Esophagus squamous epithelium (tissue), 5 donors: ENCODE measurements around the gene SIRPA. TPM values are rescaled to one million over a fixed set of nuclear protein-coding genes. Genes with fewer than 3 reads are reported as not detected.

ENCODE experiments used
- DNase-seq: peaks from one replicate; lab custom pipeline; 2025; lab: John Stamatoyannopoulos, UW
- H3K27ac ChIP-seq, 4 donors: fragments of 200-600 bp; sonication (generic); one replicate each; pipeline ENCODE4 v1.5.1; 2016 to 2019; ENCODE audit warnings: mild to moderate bottlenecking in 1 of 4
- H3K27me3 ChIP-seq, 4 donors: fragments of 200-600 bp; sonication (generic); 1 replicate in 3 of 4; 2 replicates in 1 of 4; pipeline versions ENCODE4 v1.5.1 to v1.6.0; 2017 to 2021; ENCODE audit warnings: antibody characterized with exemption in 1 of 4
- H3K36me3 ChIP-seq, 3 donors: fragments of 200-600 bp; sonication (generic); one replicate each; pipeline ENCODE4 v1.5.1; 2016 to 2019
- H3K4me1 ChIP-seq, 3 donors: fragments of 200-600 bp; sonication (generic); one replicate each; pipeline ENCODE4 v1.5.1; 2017 to 2019
- H3K4me3 ChIP-seq, 4 donors: fragments of 200-600 bp; sonication (generic); 1 replicate in 3 of 4; 2 replicates in 1 of 4; pipeline ENCODE4 v1.5.1; 2016 to 2019; ENCODE audit warnings: mild to moderate bottlenecking in 2 of 4, moderate library complexity in 1 of 4
- H3K9me3 ChIP-seq, 3 donors: fragments of 200-600 bp; sonication (generic); one replicate each; pipeline ENCODE4 v1.5.1; 2016 to 2019
- POLR2A ChIP-seq, 4 donors: fragments of 450-650 bp; IDR thresholded peaks; one replicate each; pipeline ENCODE4 v1.6.1; 2017; ENCODE audit warnings: antibody characterized with exemption in 4 of 4, mild to moderate bottlenecking in 4 of 4, moderate library complexity in 3 of 4
- WGBS, 2 donors: methylation state at CpG; one replicate each; pipeline ENCODE4 v1.1.5; 2018; 5-methylcytosine and 5-hydroxymethylcytosine counted together
- intact Hi-C: fragments of 100-400 bp; cut with DNase I; formaldehyde crosslinking; loops from one replicate; pipeline ENCODE4 v1.15.0; 2022
- total RNA-seq, 4 donors: library from RNA; depleted of rRNA; stranded (reverse); fragments of >200 nt; gene quantifications; one replicate each; pipeline ENCODE4 v1.1.0, GENCODE V29; 2016
- TF ChIP-seq, protein P1 (sequence below), 6 experiments: fragments of 450-650 bp in 4 of 6; fragments of 200-600 bp in 2 of 6; sonication (generic) in 2 of 6; IDR thresholded peaks; one replicate each; pipeline ENCODE4 v1.5.1; 2016 to 2019; ENCODE audit warnings: antibody characterized with exemption in 6 of 6, mild to moderate bottlenecking in 4 of 6, moderate library complexity in 4 of 6
- donor health status: DM: yes; HTN: yes; CAD: no.

Gene SIRPA
- total RNA-seq, 4 donors from 2014 or later: 9.3 to 23.4 (median 20.1) TPM

DNA sequence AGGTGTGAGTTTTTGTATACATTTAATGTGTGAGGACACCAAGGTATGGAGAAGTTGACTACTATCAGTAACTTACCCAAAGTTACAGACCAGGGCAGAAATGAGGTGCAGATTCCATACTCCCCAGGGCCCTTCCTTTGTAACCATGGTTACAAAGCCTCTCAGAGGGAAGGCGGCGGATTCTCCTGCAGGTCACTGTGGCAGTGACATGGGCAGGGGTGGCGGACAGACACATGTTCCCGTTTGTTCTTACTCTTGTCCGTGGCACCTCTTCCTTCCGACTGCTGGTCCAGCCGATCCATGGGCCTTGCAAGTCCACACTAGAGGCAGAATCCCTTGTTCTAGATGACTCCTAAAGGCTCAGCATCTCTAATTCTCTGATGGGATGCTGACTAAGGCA lies 55.6 kb downstream of the SIRPA start:
- WGBS, 2 donors: 74 to 81% methylated on average over 7 of the region's 7 CpGs
- Histone ChIP-seq H3K36me3 (no peaks in the 10 kb centered on the region), H3K27me3 (peaks cover 0 to 19% (median 0%) of the 10 kb centered on the region in 4 donors), H3K4me3 (no peak overlapping the region), H3K9me3 (no peaks in the 10 kb centered on the region), H3K4me1 (peaks cover 4 to 25% (median 19%) of the 10 kb centered on the region in 3 donors), H3K27ac (no peak overlapping the region)
- intact Hi-C loops: no loop called here
- no peak for DNase-seq
- TF ChIP-seq, protein P1, sequence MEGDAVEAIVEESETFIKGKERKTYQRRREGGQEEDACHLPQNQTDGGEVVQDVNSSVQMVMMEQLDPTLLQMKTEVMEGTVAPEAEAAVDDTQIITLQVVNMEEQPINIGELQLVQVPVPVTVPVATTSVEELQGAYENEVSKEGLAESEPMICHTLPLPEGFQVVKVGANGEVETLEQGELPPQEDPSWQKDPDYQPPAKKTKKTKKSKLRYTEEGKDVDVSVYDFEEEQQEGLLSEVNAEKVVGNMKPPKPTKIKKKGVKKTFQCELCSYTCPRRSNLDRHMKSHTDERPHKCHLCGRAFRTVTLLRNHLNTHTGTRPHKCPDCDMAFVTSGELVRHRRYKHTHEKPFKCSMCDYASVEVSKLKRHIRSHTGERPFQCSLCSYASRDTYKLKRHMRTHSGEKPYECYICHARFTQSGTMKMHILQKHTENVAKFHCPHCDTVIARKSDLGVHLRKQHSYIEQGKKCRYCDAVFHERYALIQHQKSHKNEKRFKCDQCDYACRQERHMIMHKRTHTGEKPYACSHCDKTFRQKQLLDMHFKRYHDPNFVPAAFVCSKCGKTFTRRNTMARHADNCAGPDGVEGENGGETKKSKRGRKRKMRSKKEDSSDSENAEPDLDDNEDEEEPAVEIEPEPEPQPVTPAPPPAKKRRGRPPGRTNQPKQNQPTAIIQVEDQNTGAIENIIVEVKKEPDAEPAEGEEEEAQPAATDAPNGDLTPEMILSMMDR (IDR thresholded peaks at IDR 0.05): no peak
- TF ChIP-seq POLR2A (IDR thresholded peaks at IDR 0.05): no peak

DNA sequence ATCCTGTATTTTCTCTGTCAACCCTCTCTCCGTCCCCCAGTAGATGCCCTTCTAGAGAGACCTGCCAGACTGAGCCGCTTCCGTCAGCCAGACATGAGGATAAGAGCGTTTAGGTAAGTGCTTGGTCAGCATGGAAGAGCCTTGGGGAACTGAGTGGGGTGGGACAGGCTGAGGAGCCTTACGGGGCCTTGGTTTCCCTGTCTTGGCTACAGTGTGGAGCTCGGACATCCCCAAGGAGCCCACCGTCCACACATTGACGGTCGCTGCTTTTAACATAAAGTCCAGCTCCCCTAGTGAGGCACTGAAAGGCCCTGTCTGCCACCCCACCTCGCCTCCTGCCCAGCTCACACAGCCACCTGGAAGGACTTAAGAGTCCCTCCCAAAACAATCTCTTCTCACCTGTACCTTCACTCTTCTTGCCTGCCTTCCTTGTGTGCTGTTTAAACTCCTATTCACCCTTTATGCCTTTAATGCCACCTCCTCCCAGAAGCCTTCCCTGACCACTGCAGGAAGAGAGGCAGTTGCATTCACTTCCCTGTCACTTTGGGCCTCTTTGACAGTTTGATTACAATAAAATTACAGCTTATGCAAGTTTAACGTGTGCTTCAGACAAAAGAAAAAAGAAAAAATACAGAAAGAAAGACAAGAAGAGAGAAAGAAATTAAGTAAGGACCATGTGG lies 56.4 kb downstream of the SIRPA start:
- no peak for DNase-seq
- Histone ChIP-seq H3K4me3 (no peak overlapping the region), H3K36me3 (no peaks in the 10 kb centered on the region), H3K27me3 (peaks cover 0 to 15% (median 0%) of the 10 kb centered on the region in 4 donors), H3K4me1 (peaks cover under 1 to 20% (median 14%) of the 10 kb centered on the region in 3 donors), H3K9me3 (no peaks in the 10 kb centered on the region), H3K27ac (no peak overlapping the region)
- TF ChIP-seq POLR2A (IDR thresholded peaks at IDR 0.05): no peak
- TF ChIP-seq, protein P1 (IDR thresholded peaks at IDR 0.05): no peak
- intact Hi-C loops: no loop called here
- WGBS, 2 donors: 80 to 82% methylated on average over 6 to 11 of the region's 11 CpGs

DNA sequence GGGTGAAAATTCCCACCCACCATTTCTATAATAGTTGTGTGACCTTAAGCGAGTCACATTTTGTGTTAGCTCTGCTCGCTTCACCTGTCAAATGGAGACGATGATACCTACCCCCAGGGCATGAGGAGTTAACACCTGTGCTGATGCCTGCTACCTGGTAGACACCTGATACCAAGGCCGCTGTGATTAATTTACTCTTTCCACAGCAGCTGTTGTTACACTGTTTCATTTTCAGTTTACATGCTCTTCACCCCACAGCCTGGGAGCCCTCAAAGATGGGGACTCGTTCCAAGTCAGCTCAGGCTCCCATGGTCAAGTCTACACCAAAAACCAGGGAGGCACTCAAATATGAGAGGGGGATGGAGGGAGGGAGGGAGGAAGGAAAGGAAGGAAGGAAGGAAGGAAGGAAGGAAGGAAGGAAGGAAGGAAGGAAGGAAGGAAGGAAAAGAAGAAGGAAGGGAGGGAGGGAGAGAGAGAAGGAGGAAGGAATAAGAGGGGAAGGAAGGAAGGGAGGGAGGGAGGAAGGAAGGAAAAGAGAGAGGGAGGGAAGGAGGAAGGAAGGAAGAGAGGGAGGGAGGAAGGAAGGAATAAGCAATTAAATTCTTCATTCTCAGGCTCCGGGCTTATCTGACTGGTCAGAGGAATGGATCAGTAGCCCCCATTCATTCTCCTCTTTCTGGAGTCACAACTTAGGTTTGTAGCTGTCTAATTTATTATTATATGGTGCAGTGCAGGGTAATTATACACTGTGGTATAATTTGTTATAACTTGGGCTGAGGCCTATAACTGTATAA lies 57.7 kb downstream of the SIRPA start:
- Histone ChIP-seq H3K27ac (no peak overlapping the region), H3K27me3 (peaks cover 0 to 9% (median 0%) of the 10 kb centered on the region in 4 donors), H3K36me3 (no peaks in the 10 kb centered on the region), H3K4me1 (peaks cover 0 to 10% (median 6%) of the 10 kb centered on the region in 3 donors), H3K4me3 (no peak overlapping the region), H3K9me3 (no peaks in the 10 kb centered on the region)
- no peak for TF ChIP-seq POLR2A (IDR thresholded peaks at IDR 0.05)
- TF ChIP-seq, protein P1 (IDR thresholded peaks at IDR 0.05): no peak
- DNase-seq: no peak
- WGBS, 2 donors: 45 to 49% methylated on average over 5 to 6 of the region's 6 CpGs
- intact Hi-C loops: no loop called here

DNA sequence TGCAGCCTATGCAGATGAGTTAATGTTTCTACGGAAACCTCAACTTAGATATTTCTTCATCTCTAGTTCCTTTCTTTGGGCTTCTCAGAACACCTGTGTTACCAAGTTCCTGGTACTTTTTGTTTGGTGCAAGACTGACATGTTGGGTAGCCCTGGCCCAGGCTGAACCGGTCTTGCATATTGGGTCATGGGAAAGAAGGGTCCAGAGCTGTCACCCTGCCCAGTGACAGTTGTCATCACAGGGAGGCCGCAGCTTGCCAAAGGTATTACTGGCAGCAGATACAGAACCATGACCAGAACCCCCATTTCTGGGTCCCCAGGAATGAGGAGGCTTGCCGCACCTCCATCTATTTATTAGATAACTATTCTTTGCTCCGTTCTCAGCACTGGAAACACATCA lies 58.4 kb downstream of the SIRPA start:
- Histone ChIP-seq H3K27me3 (peaks cover 0 to 16% (median 0%) of the 10 kb centered on the region in 4 donors), H3K9me3 (no peaks in the 10 kb centered on the region), H3K27ac (no peak overlapping the region), H3K36me3 (no peaks in the 10 kb centered on the region), H3K4me1 (peaks cover 0 to 10% (median 6%) of the 10 kb centered on the region in 3 donors), H3K4me3 (no peak overlapping the region)
- intact Hi-C loops: no loop called here
- TF ChIP-seq POLR2A (IDR thresholded peaks at IDR 0.05): no peak
- TF ChIP-seq, protein P1 (IDR thresholded peaks at IDR 0.05): no peak
- no peak for DNase-seq
- WGBS, 2 donors: 87 to 94% methylated on average over 4 to 5 of the region's 5 CpGs

DNA sequence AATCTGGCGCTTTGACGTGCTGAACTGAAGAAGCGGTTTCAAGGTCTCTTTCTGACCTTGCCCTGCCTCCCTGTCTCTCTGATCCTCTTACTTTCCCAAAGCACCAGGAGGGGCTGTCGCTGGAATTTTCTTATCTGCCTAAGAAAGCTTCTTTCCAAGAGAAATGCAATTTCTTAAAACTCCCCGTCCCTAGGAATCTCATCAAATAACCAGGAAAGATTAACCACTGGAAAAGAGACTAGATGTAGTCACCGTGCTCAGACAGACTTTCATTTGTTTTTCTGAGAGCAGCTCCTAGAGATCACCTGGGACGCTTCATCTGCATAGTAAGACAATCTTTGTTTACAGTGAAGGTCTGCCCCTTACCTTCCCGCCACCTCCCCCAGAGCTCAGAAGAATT lies 60.0 kb downstream of the SIRPA start:
- Histone ChIP-seq H3K36me3 (no peaks in the 10 kb centered on the region), H3K9me3 (no peaks in the 10 kb centered on the region), H3K4me3 (no peak overlapping the region), H3K27me3 (peaks cover 0 to 16% (median 0%) of the 10 kb centered on the region in 4 donors), H3K4me1 (no peaks in the 10 kb centered on the region), H3K27ac (no peak overlapping the region)
- TF ChIP-seq, protein P1 (IDR thresholded peaks at IDR 0.05): no peak
- TF ChIP-seq POLR2A (IDR thresholded peaks at IDR 0.05): no peak
- DNase-seq: no peak
- intact Hi-C loops: no loop called here
- WGBS, 2 donors: 73 to 77% methylated on average over 8 of the region's 8 CpGs
